HG03095 (cell line): ENCODE data around the gene TBC1D16.

Source experiments
- ATAC-seq: cut with Tn5 transposase; IDR thresholded peaks from one replicate; pipeline ENCODE4 v1.9.1; 2021; ENCODE audit warnings: moderate library complexity; ENCODE audit not compliant: unreplicated experiment

The TBC1D16 gene

GRCh38 chr17:79919164-79919585 lies 116.5 kb downstream of the TBC1D16 start:
- ATAC-seq, result no peak

- ATAC-seq, result no peak
Measured at GRCh38 chr17:79918581-79919163, 117.0 kb downstream of the TBC1D16 start.

GRCh38 chr17:79917902-79918484 lies 117.7 kb downstream of the TBC1D16 start:
- ATAC-seq, result no peak

- ATAC-seq, result no peak
Measured at GRCh38 chr17:79916991-79917901, 118.4 kb downstream of the TBC1D16 start.

GRCh38 chr17:79916506-79916905 lies 119.2 kb downstream of the TBC1D16 start:
- no peak for ATAC-seq

GRCh38 chr17:79915850-79916430 lies 119.7 kb downstream of the TBC1D16 start:
- ATAC-seq, result no peak

GRCh38 chr17:79914813-79915740 lies 120.6 kb downstream of the TBC1D16 start:
- ATAC-seq, result no peak

GRCh38 chr17:79913896-79914812 lies 121.5 kb downstream of the TBC1D16 start:
- no peak for ATAC-seq

- no peak for ATAC-seq
Measured at GRCh38 chr17:79913451-79913850, 122.2 kb downstream of the TBC1D16 start.

- no peak for ATAC-seq
Measured at GRCh38 chr17:79912552-79913330, 122.9 kb downstream of the TBC1D16 start.

- ATAC-seq, result no peak
Measured at GRCh38 chr17:79911430-79912399, 124.0 kb downstream of the TBC1D16 start.

GRCh38 chr17:79910985-79911361 lies 124.7 kb downstream of the TBC1D16 start:
- ATAC-seq, result no peak

- no peak for ATAC-seq
Measured at GRCh38 chr17:79909121-79909520, 126.6 kb downstream of the TBC1D16 start.

- ATAC-seq, result no peak
Measured at GRCh38 chr17:79907850-79908249, 127.8 kb downstream of the TBC1D16 start.

GRCh38 chr17:79907217-79907715 lies 128.4 kb downstream of the TBC1D16 start:
- ATAC-seq, result no peak

- no peak for ATAC-seq
Measured at GRCh38 chr17:79905832-79906231, 129.8 kb downstream of the TBC1D16 start.

GRCh38 chr17:79904865-79905264 lies 130.8 kb downstream of the TBC1D16 start:
- no peak for ATAC-seq
